Measurements from ENCODE around the gene SUPT4H1. TPM values are rescaled to one million over a fixed set of nuclear protein-coding genes. Genes with fewer than 3 reads are reported as not detected.

SUPT4H1 gene
- total RNA-seq, 1 experiment from 2014 or later, result 74.8 TPM

GRCh38 chr17:58390884-58391283 lies 38.9 kb upstream of the SUPT4H1 start:
- no peak overlapping the region for H2AFZ ChIP-seq
- ChIA-PET CTCF (no interaction called here), POLR2A (ENCODE audit: unreplicated experiment) (interaction anchor here (0.7 kb wide), 1 partner anchor 1476 kb away, joined by 3 read pairs; no protein-coding TSS in a partner anchor)
- intact Hi-C loops (cut with micrococcal nuclease; ENCODE audit: unreplicated experiment), result loop anchor here (1.0 to 2.0 kb wide), 3 partner anchors 14 to 39 kb away; partner anchors contain the start of genes RNF43 and SUPT4H1
- no peak overlapping the region for H3K4me3 ChIP-seq
- TF ChIP-seq EZH2 (IDR thresholded peaks at IDR 0.05; ENCODE audit: low read depth) (no peak), CTCF (conservative IDR thresholded peaks at IDR 0.05) (no peak)
- no peaks in the 10 kb centered on the region for H3K36me3 ChIP-seq (ENCODE audit: low read depth)
- peaks cover 18% of the 10 kb centered on the region for H3F3A ChIP-seq (ENCODE audit: insufficient read depth, low read depth)
- DNase-seq, result no peak
- H3K27ac ChIP-seq, result no peak overlapping the region
- H4K20me1 ChIP-seq (ENCODE audit: insufficient read depth), result no peaks in the 10 kb centered on the region
- H3K79me2 ChIP-seq (ENCODE audit: low read depth), result no peaks in the 10 kb centered on the region
- H3K4me1 ChIP-seq (replicated peaks; ENCODE audit: insufficient read depth), result peaks cover 60% of the 10 kb centered on the region
- peak overlapping the region; percentile 61; the same call in 1 of the 2 replicates for H3K4me2 ChIP-seq
- no peaks in the 10 kb centered on the region for H3K9me3 ChIP-seq (ENCODE audit: insufficient read depth, low read depth)
- H3K27me3 ChIP-seq (ENCODE audit: insufficient read depth, low read depth), result peaks cover 34% of the 10 kb centered on the region
- BruUV-seq (replicated peaks), result no TSS peak
- no peaks in the 10 kb centered on the region for H3K9me2 ChIP-seq (ENCODE audit: insufficient read depth)

DNA sequence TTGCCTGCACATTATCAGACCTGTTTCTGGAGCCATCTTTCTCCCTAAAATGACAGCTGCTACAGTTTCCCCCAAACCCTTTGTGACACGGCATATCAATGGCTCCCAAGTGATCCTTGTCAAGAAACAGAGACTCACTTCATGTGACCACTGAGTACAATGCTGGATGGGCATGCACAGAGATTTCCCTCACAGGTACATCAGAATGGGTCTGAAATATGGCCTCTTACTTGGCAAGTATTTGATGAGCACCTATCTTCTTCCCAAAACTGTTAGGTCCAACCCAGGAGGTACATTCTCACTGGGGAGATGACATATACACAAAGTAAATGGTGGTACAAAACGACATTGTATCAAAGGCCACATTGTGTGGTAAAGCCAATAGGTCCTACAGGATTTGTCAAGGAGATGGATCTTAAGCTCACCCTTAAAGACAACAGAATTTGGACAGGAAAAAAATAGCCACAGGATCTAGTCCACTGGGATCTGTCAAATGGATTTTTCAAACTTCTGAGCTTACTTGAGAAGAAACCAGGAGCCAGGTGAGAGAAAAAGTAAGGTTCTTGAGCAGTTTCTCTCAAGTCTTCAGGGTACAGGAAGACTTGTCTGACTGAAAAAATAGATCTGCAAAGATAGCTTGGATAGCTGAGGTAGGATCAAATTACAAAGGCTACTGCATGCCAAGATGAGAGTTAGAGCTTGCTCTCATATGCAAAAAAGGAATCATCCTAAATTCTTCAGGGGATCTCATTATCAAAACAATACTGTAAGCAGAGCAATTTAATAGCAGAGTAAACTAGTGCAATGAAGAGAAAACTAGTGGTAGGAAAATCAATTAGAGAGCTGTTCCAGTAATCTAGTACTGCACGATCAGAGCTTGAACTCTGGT lies 36.5 kb upstream of the SUPT4H1 start:
- Histone ChIP-seq H3K36me3 (ENCODE audit: low read depth) (no peaks in the 10 kb centered on the region), H3K4me2 (peak overlapping the region; percentile 40), H3K4me1 (replicated peaks; ENCODE audit: insufficient read depth) (peaks cover 48% of the 10 kb centered on the region), H4K20me1 (ENCODE audit: insufficient read depth) (no peaks in the 10 kb centered on the region), H3F3A (ENCODE audit: insufficient read depth, low read depth) (peaks cover 13% of the 10 kb centered on the region), H3K27ac (0 out of 2 replicates have a peak overlapping the region, but pooled peaks have one; percentile 0), H3K79me2 (ENCODE audit: low read depth) (no peaks in the 10 kb centered on the region), H3K27me3 (ENCODE audit: insufficient read depth, low read depth) (peaks cover 52% of the 10 kb centered on the region), H3K4me3 (no peak overlapping the region), H2AFZ (no peak overlapping the region), H3K9me2 (ENCODE audit: insufficient read depth) (no peaks in the 10 kb centered on the region), H3K9me3 (ENCODE audit: insufficient read depth, low read depth) (no peaks in the 10 kb centered on the region)
- DNase-seq, result peak in 1 of 2 experiments; percentile 63
- CTCF ChIA-PET, result interaction anchor here (0.6 kb wide), 2 partner anchors 22 to 597 kb away, joined by 3 read pairs; no protein-coding TSS in a partner anchor
- BruUV-seq (replicated peaks), result no TSS peak
- POLR2A ChIA-PET (ENCODE audit: unreplicated experiment), result no interaction called here
- intact Hi-C loops (cut with micrococcal nuclease; ENCODE audit: unreplicated experiment), result no loop called here
- no peak for TF ChIP-seq EZH2 (IDR thresholded peaks at IDR 0.05; ENCODE audit: low read depth)
- TF ChIP-seq CTCF (conservative IDR thresholded peaks at IDR 0.05), result no peak

- Histone ChIP-seq H3K9me2 (ENCODE audit: insufficient read depth) (no peaks in the 10 kb centered on the region), H3K9me3 (ENCODE audit: insufficient read depth, low read depth) (no peaks in the 10 kb centered on the region), H3K27ac (0 out of 2 replicates have a peak overlapping the region, but pooled peaks have one; percentile 0), H3K79me2 (ENCODE audit: low read depth) (no peaks in the 10 kb centered on the region), H2AFZ (no peak overlapping the region), H3K4me2 (peak overlapping the region; percentile 40), H3K4me1 (replicated peaks; ENCODE audit: insufficient read depth) (peaks cover 48% of the 10 kb centered on the region), H4K20me1 (ENCODE audit: insufficient read depth) (no peaks in the 10 kb centered on the region), H3K36me3 (ENCODE audit: low read depth) (no peaks in the 10 kb centered on the region), H3K27me3 (ENCODE audit: insufficient read depth, low read depth) (peaks cover 59% of the 10 kb centered on the region), H3F3A (ENCODE audit: insufficient read depth, low read depth) (peaks cover 13% of the 10 kb centered on the region), H3K4me3 (no peak overlapping the region)
- no TSS peak for BruUV-seq (replicated peaks)
- ChIA-PET POLR2A (ENCODE audit: unreplicated experiment) (no interaction called here), CTCF (interaction anchor here (0.6 kb wide), 3 partner anchors 22 to 596 kb away, joined by 3 read pairs; partner anchors contain the start of gene RNF43)
- no peak for TF ChIP-seq CTCF (conservative IDR thresholded peaks at IDR 0.05)
- TF ChIP-seq EZH2 (IDR thresholded peaks at IDR 0.05; ENCODE audit: low read depth), result no peak
- DNase-seq, result peak; percentile 37 to 95
- intact Hi-C loops (cut with micrococcal nuclease; ENCODE audit: unreplicated experiment), result no loop called here
Observed at GRCh38 chr17:58387834-58388233, 35.8 kb upstream of the SUPT4H1 start.
